ENCODE data around the gene SLC1A4. TPM values are rescaled to one million over a fixed set of nuclear protein-coding genes. Genes with fewer than 3 reads are reported as not detected.

The SLC1A4 gene
- polyA plus RNA-seq, 1 donor from 2014 or later = 33.8 TPM

GRCh38 chr2:65069439-65069824 is 80.2 kb downstream of the SLC1A4 start:
- peaks cover 16% of the 10 kb centered on the region for H3K79me2 ChIP-seq (replicated peaks; ENCODE audit: insufficient read depth, low read length)
- H3K27me3 ChIP-seq (ENCODE audit: insufficient read depth, low read depth, low read length) = no peaks in the 10 kb centered on the region
- peaks cover 9% of the 10 kb centered on the region for H3K36me3 ChIP-seq (ENCODE audit: insufficient read depth, low read length)
- H2AFZ ChIP-seq (ENCODE audit: low read depth, low read length) = no peak overlapping the region
- no peak overlapping the region for H3K9ac ChIP-seq (ENCODE audit: low read length)
- H3K4me2 ChIP-seq (ENCODE audit: low read length) = no peak overlapping the region
- H3K27ac ChIP-seq (ENCODE audit: low read length) = no peak overlapping the region
- no peak for TF ChIP-seq CTCF (IDR thresholded peaks at IDR 0.05; ENCODE audit: poor library complexity, severe bottlenecking)
- TF ChIP-seq TAF1 (IDR thresholded peaks at IDR 0.05; ENCODE audit: low read depth) = no peak
- no peak for TF ChIP-seq EZH2 (IDR thresholded peaks at IDR 0.05; ENCODE audit: borderline replicate concordance, insufficient read depth, low read length, poor library complexity, severe bottlenecking)
- TF ChIP-seq RAD21 (conservative IDR thresholded peaks at IDR 0.05) = no peak
- TF ChIP-seq MXI1 (conservative IDR thresholded peaks at IDR 0.05; ENCODE audit: poor library complexity, severe bottlenecking) = no peak
- no peak for TF ChIP-seq REST (IDR thresholded peaks at IDR 0.05; ENCODE audit: borderline replicate concordance)
- no peak for TF ChIP-seq SMC3 (conservative IDR thresholded peaks at IDR 0.05; ENCODE audit: poor library complexity)
- no peak for TF ChIP-seq POLR2AphosphoS5 (IDR thresholded peaks at IDR 0.05)
- TF ChIP-seq EP300 (conservative IDR thresholded peaks at IDR 0.05; ENCODE audit: poor library complexity, severe bottlenecking) = no peak
- no peak overlapping the region for H3K4me3 ChIP-seq (ENCODE audit: low read length)
- H3F3A ChIP-seq (ENCODE audit: insufficient read depth, low read length, poor library complexity, severe bottlenecking) = no peaks in the 10 kb centered on the region
- peaks cover 3% of the 10 kb centered on the region for H4K20me1 ChIP-seq (ENCODE audit: insufficient read depth)
- H3K9me3 ChIP-seq (ENCODE audit: low read length) = no peaks in the 10 kb centered on the region
- H3K9me2 ChIP-seq (ENCODE audit: insufficient read depth, low read length) = no peaks in the 10 kb centered on the region

GRCh38 chr2:65070172-65070830 is 81.1 kb downstream of the SLC1A4 start:
- Histone ChIP-seq H4K20me1 (ENCODE audit: insufficient read depth) (peaks cover 3% of the 10 kb centered on the region), H3K4me2 (ENCODE audit: low read length) (no peak overlapping the region), H3K27ac (ENCODE audit: low read length) (no peak overlapping the region), H3K27me3 (ENCODE audit: insufficient read depth, low read depth, low read length) (no peaks in the 10 kb centered on the region), H3K36me3 (ENCODE audit: insufficient read depth, low read length) (peaks cover 9% of the 10 kb centered on the region), H3K9me2 (ENCODE audit: insufficient read depth, low read length) (no peaks in the 10 kb centered on the region), H3K79me2 (replicated peaks; ENCODE audit: insufficient read depth, low read length) (peaks cover 11% of the 10 kb centered on the region), H3K9me3 (ENCODE audit: low read length) (no peaks in the 10 kb centered on the region), H3K4me3 (ENCODE audit: low read length) (no peak overlapping the region), H3K9ac (ENCODE audit: low read length) (no peak overlapping the region), H3F3A (ENCODE audit: insufficient read depth, low read length, poor library complexity, severe bottlenecking) (no peaks in the 10 kb centered on the region), H2AFZ (ENCODE audit: low read depth, low read length) (no peak overlapping the region)
- no peak for TF ChIP-seq EZH2 (IDR thresholded peaks at IDR 0.05; ENCODE audit: borderline replicate concordance, insufficient read depth, low read length, poor library complexity, severe bottlenecking)
- no peak for TF ChIP-seq MXI1 (conservative IDR thresholded peaks at IDR 0.05; ENCODE audit: poor library complexity, severe bottlenecking)
- TF ChIP-seq SMC3 (conservative IDR thresholded peaks at IDR 0.05; ENCODE audit: poor library complexity) = no peak
- TF ChIP-seq POLR2AphosphoS5 (IDR thresholded peaks at IDR 0.05) = no peak

Measured in neural cell (in vitro differentiated cells).